HG03442 (cell line): ENCODE data around the gene DCDC2.
"Not testable (repeated sequence)": the region's sequence is repeated elsewhere in the genome, so short reads cannot be mapped to it uniquely, and the experiment has no call there.

Experiments
- ATAC-seq: cut with Tn5 transposase; IDR thresholded peaks from one replicate; pipeline ENCODE4 v1.9.1; 2021; ENCODE audit warnings: mild to moderate bottlenecking, moderate library complexity; ENCODE audit not compliant: unreplicated experiment

DCDC2 gene

DNA sequence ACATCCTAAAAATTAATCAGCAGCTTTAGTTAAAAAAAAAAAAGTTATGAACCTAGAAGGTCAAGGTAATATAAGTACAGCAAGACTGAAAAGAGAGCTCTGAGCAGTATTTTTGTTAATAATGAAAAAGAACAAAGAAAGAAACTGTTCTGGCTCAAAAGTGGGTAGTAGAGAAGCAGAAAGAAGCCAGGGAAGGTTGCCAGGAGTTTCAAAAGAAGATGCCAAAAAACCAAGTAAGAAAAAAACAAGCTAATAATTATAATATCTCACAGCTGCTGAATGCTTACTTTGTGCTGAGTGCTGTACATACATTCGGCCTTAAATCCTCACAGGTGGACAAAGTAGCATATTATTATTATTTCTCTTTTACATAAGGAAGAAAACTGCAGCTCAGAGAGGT is 200.0 kb downstream of the DCDC2 start:
- no peak for ATAC-seq

- ATAC-seq, result no peak
Measured at GRCh38 chr6:24154121-24154520, 203.7 kb downstream of the DCDC2 start.

- ATAC-seq, result no peak
Measured at GRCh38 chr6:24152014-24152413, 205.8 kb downstream of the DCDC2 start.

DNA sequence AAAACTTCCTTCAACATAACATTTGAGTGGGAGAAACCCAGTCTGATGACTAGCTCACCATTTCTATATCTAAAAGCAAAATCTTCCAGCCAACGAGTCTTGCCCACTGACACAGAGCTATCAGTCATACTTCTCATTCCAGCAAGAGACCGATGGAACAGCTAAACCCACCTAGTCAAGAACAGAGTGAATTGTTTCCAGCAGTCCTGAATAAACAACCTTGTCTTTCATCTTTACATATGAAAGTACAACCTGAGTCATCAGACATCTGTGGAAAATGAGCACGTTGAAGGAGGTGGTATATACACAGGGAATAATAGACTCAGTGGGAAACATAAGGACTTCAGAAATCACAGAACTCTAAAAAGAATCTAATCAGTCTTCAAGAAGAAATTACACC is 208.0 kb downstream of the DCDC2 start:
- ATAC-seq, result no peak

GRCh38 chr6:24149296-24149695 is 208.6 kb downstream of the DCDC2 start:
- no peak for ATAC-seq

GRCh38 chr6:24148684-24149083 is 209.2 kb downstream of the DCDC2 start:
- ATAC-seq, result no peak

GRCh38 chr6:24148154-24148570 is 209.7 kb downstream of the DCDC2 start:
- ATAC-seq, result no peak

GRCh38 chr6:24147511-24148153 is 210.2 kb downstream of the DCDC2 start:
- ATAC-seq, result no peak

DNA sequence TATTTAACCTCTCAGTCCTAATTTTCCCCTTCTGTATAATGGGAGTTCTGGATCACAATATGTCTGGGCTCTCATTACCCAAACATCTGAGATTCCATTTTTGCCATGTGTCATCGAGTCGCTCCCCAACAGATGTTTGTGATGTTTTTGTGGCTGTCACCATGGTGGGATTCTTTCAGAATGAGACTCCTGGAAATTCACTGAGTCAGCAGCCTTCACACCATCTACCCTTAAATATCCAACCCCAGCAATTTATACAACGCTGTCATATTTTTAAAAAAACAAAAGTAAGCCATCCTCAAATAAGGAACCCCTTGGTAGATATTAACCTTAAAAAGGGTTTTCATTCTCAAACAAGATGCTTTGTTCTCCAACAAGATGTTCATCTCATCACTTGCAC is 211.0 kb downstream of the DCDC2 start:
- no peak for ATAC-seq

DNA sequence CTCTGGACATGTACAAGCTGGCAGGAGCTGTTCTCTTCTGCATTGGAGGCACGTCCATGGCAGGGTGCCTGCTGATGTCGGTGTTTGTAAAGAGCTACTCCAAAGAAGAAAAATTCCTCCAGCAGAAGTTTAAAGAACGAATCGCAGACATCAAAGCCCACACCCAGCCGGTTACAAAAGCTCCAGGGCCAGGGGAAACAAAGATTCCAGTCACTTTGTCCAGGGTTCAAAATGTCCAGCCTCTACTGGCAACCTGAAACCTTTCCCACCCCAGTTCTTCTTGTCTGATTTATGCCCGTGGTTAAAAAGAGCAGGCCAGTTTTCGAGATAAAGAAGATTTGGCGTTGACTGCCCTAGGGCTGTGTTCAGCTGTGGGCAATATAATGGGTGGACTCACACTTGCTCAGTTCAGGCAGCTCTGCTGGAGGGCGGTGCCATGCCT is 212.1 kb downstream of the DCDC2 start:
- ATAC-seq, result no peak

- not testable (repeated sequence) for ATAC-seq
Measured at GRCh38 chr6:24142733-24143132, 215.1 kb downstream of the DCDC2 start.

- no peak for ATAC-seq
Measured at GRCh38 chr6:24140591-24140990, 217.3 kb downstream of the DCDC2 start.

DNA sequence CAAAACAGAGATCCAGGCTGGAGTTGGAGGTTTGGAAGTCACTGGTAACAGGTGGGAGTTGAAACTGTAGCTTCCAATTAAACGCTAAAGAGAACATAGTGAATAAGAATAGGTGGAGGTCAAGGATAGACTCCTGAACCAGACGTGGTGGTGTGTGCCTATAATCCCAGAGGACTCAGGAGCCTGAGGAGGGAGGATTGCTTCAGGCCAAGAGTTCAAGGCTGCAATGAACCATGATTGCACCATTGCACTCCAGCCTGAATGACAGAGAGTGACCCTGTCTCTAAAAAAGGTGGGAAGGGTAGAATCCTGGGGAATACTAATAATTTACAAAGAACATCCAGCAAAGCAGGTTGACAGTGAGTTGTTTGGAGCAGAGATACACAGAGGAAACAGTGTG is 218.2 kb downstream of the DCDC2 start:
- ATAC-seq, result no peak

GRCh38 chr6:24139080-24139479 is 218.8 kb downstream of the DCDC2 start:
- ATAC-seq, result no peak

- no peak for ATAC-seq
Measured at GRCh38 chr6:24131751-24132150, 226.1 kb downstream of the DCDC2 start.

GRCh38 chr6:24127316-24127715 is 230.5 kb downstream of the DCDC2 start:
- no peak for ATAC-seq

DNA sequence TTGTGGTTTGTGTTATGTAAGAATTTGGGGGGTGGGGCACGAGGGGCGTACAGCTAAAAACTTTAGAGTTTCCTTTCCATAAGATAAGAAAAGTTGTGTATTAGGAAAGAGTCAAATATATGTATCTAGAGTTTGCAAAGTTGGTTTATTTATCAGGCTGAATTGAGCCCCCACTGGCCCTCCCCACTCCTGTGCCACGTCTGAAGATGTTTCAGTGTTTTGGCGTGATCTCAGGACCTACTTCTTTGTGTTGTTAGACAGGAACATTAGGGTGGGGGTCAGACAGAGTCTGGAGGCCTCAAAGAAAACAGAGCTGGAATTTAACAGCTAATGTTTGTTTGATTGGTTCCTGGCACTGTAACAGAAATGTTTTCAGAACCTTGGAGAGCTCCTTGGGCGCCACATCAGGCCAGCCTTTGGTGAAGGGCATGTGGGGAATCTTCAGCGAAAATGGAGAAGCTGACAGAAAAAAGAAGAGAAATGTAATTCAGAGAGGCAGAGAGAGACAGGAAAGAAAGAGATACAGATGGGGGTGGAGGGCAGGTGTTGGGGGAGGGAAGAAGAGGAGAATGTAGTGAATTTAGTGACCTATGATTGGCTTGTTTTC is 231.2 kb downstream of the DCDC2 start:
- no peak for ATAC-seq

DNA sequence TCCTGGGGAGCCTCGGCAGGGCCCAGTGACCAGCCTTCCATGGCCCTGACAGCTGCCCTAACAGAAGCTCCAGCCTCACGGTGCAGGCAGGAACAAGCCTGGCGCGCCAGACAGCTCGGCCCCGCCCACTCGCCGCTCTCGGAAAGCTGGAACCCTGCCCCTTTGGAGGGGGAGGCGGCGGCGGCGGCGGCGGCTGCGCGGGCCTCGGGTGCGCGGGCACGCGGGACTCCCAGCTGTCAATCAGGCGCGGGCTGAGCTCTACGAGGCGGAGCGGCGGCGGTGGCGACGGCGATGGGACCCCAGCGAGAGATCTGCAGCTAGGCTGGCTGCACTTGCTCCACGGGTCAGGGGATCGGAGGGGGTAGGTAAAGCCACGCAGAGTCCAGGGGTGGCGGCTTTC is 231.9 kb downstream of the DCDC2 start, which contains the start of gene NRSN1:
Gene NRSN1 (plus strand): TSS at position 236 of the 400 bp plus-strand sequence. CDS start 8,113 bp downstream, outside the sequence.
- ATAC-seq, result no peak

DNA sequence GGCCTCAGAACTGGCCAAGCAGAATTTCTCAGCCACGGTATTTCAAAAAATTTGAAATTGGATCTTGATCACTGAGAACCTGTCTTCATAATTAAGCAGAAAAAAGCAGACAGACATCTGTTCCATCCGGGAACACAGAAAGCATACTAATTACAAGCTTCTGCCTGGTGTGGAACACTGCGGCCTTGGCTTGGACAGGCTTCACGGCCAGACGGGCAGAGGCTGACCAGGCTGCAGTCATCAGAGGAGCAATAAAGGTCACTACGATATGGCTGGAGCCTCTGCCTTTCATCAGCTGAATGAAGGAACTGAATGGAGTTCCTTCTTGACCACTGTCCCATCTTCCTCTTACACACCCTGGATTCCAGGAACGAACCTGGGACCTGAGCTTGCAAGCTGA is 235.7 kb downstream of the DCDC2 start:
- ATAC-seq, result no peak
